Fibroblast of lung (primary cell): ENCODE data around the gene LMO1. TPM values are rescaled to one million over a fixed set of nuclear protein-coding genes. Genes with fewer than 3 reads are reported as not detected.
A peak's percentile ranks its signal among the peaks of the same experiment; 100 is the strongest.

ENCODE experiments used
- DNase-seq, 2 donors: peaks; one replicate each; pipeline versions ENCODE4 v3.0.0 to v3.0.0-alpha.2; 2010; ENCODE audit warnings: low read depth in 2 of 2
- H2AFZ ChIP-seq: 2 replicates; pipeline ENCODE4 v1.5.1; 2012; ENCODE audit warnings: low read length, control low read depth, inconsistent platforms
- H3K27ac ChIP-seq: 2 replicates; pipeline ENCODE4 v1.5.1; 2011; ENCODE audit warnings: low read length, control low read depth; ENCODE audit not compliant: insufficient read depth
- H3K27me3 ChIP-seq: 2 replicates; pipeline ENCODE4 v1.5.1; 2011; ENCODE audit warnings: mild to moderate bottlenecking, low read length; ENCODE audit not compliant: control insufficient read depth, insufficient read depth
- H3K36me3 ChIP-seq: 2 replicates; pipeline ENCODE4 v1.5.1; 2011; ENCODE audit warnings: low read length; ENCODE audit not compliant: control insufficient read depth, insufficient read depth
- H3K4me1 ChIP-seq: 2 replicates; pipeline ENCODE4 v1.5.1; 2011; ENCODE audit warnings: low read length; ENCODE audit not compliant: control insufficient read depth, insufficient read depth; ENCODE audit errors: extremely low read depth
- H3K4me2 ChIP-seq: 2 replicates; pipeline ENCODE4 v1.5.1; 2011; ENCODE audit warnings: low read length, control low read depth; ENCODE audit not compliant: insufficient read depth; ENCODE audit errors: extremely low read depth
- H3K4me3 ChIP-seq, 4 experiments: fragments of 200-600 bp in 1 of 4; sonication (generic) in 1 of 4; replicated peaks in 1 of 4; 2 replicates each; pipeline ENCODE4 v1.5.1; 2011 to 2016; ENCODE audit warnings: low read length in 4 of 4, low read depth in 3 of 4, mild to moderate bottlenecking in 3 of 4, control low read depth in 2 of 4, inconsistent platforms in 1 of 4, mixed read lengths in 1 of 4; ENCODE audit not compliant: insufficient read depth in 1 of 4; ENCODE audit errors: control extremely low read depth in 1 of 4
- H3K79me2 ChIP-seq: 2 replicates; pipeline ENCODE4 v1.5.1; 2012; ENCODE audit warnings: mild to moderate bottlenecking, low read length, inconsistent platforms; ENCODE audit not compliant: control insufficient read depth, insufficient read depth
- H3K9ac ChIP-seq: 2 replicates; pipeline ENCODE4 v1.5.1; 2011; ENCODE audit warnings: mild to moderate bottlenecking, low read length, control low read depth; ENCODE audit not compliant: insufficient read depth
- H3K9me3 ChIP-seq: 2 replicates; pipeline ENCODE4 v1.5.1; 2012; ENCODE audit warnings: low read depth, low read length; ENCODE audit not compliant: control insufficient read depth, insufficient read depth
- H4K20me1 ChIP-seq: 2 replicates; pipeline ENCODE4 v1.5.1; 2011; ENCODE audit warnings: low read length; ENCODE audit not compliant: control insufficient read depth, insufficient read depth; ENCODE audit errors: extremely low read depth
- EZH2 ChIP-seq: IDR thresholded peaks from 2 replicates; pipeline ENCODE4 v1.5.1; 2012; ENCODE audit warnings: low read length, control low read depth, mild to moderate bottlenecking; ENCODE audit errors: missing control alignments
- polyA plus RNA-seq, 2 donors: library from polyadenylated mRNA; depleted of rRNA in 1 of 2; stranded (reverse) in 1 of 2; unstranded in 1 of 2; fragments of >200 nt; gene quantifications; 2 replicates each; pipeline ENCODE4 v1.2.1, GENCODE V29; 2011 to 2012; ENCODE audit warnings: missing spikeins in 1 of 2
- total RNA-seq: library from RNA; depleted of rRNA; stranded (reverse); fragments of >200 nt; gene quantifications from 2 replicates; pipeline ENCODE4 v1.2.1, GENCODE V29; 2014
- TF ChIP-seq, protein P1 (sequence below), 2 donors: IDR thresholded peaks in 1 of 2; conservative IDR thresholded peaks in 1 of 2; 1 replicate in 1 of 2; 2 replicates in 1 of 2; pipeline ENCODE4 v1.5.1; 2011 to 2012; ENCODE audit warnings: low read length in 2 of 2, control low read depth in 1 of 2, inconsistent platforms in 1 of 2, low read depth in 1 of 2, mild to moderate bottlenecking in 1 of 2

LMO1 gene
- total and polyA plus RNA-seq, 2 donors (not counting 1 experiment from before 2014, with no cell fraction given) = not detected

- H3K27me3 ChIP-seq = peaks cover 36% of the 10 kb centered on the region
- H4K20me1 ChIP-seq = no peaks in the 10 kb centered on the region
- no peaks in the 10 kb centered on the region for H3K9me3 ChIP-seq
- no peaks in the 10 kb centered on the region for H3K36me3 ChIP-seq
- no peak for DNase-seq
- no peak for TF ChIP-seq EZH2
- TF ChIP-seq, protein P1, sequence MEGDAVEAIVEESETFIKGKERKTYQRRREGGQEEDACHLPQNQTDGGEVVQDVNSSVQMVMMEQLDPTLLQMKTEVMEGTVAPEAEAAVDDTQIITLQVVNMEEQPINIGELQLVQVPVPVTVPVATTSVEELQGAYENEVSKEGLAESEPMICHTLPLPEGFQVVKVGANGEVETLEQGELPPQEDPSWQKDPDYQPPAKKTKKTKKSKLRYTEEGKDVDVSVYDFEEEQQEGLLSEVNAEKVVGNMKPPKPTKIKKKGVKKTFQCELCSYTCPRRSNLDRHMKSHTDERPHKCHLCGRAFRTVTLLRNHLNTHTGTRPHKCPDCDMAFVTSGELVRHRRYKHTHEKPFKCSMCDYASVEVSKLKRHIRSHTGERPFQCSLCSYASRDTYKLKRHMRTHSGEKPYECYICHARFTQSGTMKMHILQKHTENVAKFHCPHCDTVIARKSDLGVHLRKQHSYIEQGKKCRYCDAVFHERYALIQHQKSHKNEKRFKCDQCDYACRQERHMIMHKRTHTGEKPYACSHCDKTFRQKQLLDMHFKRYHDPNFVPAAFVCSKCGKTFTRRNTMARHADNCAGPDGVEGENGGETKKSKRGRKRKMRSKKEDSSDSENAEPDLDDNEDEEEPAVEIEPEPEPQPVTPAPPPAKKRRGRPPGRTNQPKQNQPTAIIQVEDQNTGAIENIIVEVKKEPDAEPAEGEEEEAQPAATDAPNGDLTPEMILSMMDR (conservative IDR thresholded peaks at IDR 0.05 in 1 of 2, IDR thresholded peaks at IDR 0.05 in 1 of 2; ENCODE audit: low read depth in 1 of 2, low read length in 2 of 2) = no peak
- H3K79me2 ChIP-seq = no peaks in the 10 kb centered on the region
- no peak overlapping the region for H2AFZ ChIP-seq
- no peak overlapping the region for H3K9ac ChIP-seq
- H3K27ac ChIP-seq = no peak overlapping the region
- H3K4me2 ChIP-seq = no peak overlapping the region
- H3K4me3 ChIP-seq = no peak overlapping the region
- no peaks in the 10 kb centered on the region for H3K4me1 ChIP-seq
Measured at GRCh38 chr11:8267280-8267679, 3.6 kb upstream of the LMO1 start.

DNA sequence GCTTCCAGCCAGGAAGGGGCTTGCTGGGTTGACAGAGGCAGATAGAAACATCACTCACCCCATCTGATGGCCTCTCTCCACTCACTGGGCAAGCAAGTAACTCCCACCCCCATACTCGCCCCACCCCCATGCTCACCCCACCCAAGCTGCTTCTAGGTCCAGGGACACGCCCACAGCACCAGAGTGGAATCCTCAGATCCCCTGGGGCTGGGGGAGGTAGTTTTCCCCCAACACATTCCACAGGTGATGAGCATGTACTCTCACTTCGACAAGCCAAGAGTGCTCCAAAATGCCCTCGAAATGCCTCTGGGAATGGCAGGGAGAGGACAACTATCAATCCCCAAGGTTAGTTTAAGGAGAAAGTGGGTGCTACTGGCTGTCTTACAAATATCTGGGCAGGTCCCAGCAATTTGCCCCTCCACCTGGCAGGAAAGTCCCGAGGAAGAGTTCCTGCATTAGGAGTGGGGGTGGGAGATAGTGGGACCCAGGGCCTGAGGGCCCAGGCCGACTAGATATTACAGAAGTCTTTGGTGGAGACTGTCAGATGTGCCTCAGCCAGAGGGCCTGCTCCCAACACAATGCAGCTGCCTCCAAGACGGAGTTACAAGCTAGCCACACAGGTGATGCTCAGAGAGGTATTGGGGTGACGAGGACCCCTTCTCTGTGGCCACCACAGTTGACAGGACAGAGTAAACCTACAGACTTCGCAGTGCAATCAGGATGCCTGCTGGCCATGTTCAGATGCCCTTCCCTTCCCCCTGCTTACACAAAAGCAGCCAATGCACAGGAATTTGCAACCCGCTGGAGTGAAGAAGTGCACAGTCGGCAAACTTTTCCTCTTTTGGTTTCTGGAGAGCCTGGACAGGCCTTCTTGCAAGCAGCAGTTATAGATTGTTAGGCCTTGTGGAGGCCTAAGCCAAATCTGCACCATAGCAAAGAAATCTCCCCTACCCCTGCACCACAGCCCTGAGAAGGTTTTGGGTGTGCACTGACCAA lies 2.9 kb upstream of the LMO1 start:
- H3K27me3 ChIP-seq = peaks cover 44% of the 10 kb centered on the region
- no peaks in the 10 kb centered on the region for H3K4me1 ChIP-seq
- no peak overlapping the region for H3K9ac ChIP-seq
- no peak overlapping the region for H3K4me3 ChIP-seq
- no peak for DNase-seq
- H3K4me2 ChIP-seq = no peak overlapping the region
- H3K36me3 ChIP-seq = no peaks in the 10 kb centered on the region
- H4K20me1 ChIP-seq = no peaks in the 10 kb centered on the region
- no peak overlapping the region for H2AFZ ChIP-seq
- no peak overlapping the region for H3K27ac ChIP-seq
- no peaks in the 10 kb centered on the region for H3K79me2 ChIP-seq
- TF ChIP-seq, protein P1 (conservative IDR thresholded peaks at IDR 0.05 in 1 of 2, IDR thresholded peaks at IDR 0.05 in 1 of 2; ENCODE audit: low read depth in 1 of 2, low read length in 2 of 2) = no peak
- TF ChIP-seq EZH2 = no peak
- no peaks in the 10 kb centered on the region for H3K9me3 ChIP-seq

GRCh38 chr11:8265681-8266241 lies 2.1 kb upstream of the LMO1 start:
- Histone ChIP-seq H3K27me3 (peaks cover 49% of the 10 kb centered on the region), H3K36me3 (no peaks in the 10 kb centered on the region), H4K20me1 (no peaks in the 10 kb centered on the region), H3K4me2 (no peak overlapping the region), H3K79me2 (no peaks in the 10 kb centered on the region), H3K9ac (no peak overlapping the region), H2AFZ (no peak overlapping the region), H3K27ac (no peak overlapping the region), H3K4me1 (no peaks in the 10 kb centered on the region), H3K9me3 (no peaks in the 10 kb centered on the region), H3K4me3 (no peak overlapping the region)
- TF ChIP-seq, protein P1 (conservative IDR thresholded peaks at IDR 0.05 in 1 of 2, IDR thresholded peaks at IDR 0.05 in 1 of 2; ENCODE audit: low read depth in 1 of 2, low read length in 2 of 2) = peak in 1 of 2 donors; percentile 9
- no peak for TF ChIP-seq EZH2
- DNase-seq = no peak
